Activated CD4-positive, alpha-beta memory T cell treated with anti-CD3 and anti-CD28 coated beads for 36 hours (primary cell): ENCODE results near the gene ARF1. TPM values are rescaled to one million over a fixed set of nuclear protein-coding genes. Genes with fewer than 3 reads are reported as not detected.
"Not testable (repeated sequence)": the region's sequence is repeated elsewhere in the genome, so short reads cannot be mapped to it uniquely, and the experiment has no call there.

ENCODE experiments used
- CTCF ChIA-PET: fragments of 350-600 bp; sonication (Branson Sonifier 250); formaldehyde crosslinking; loops from one replicate; lab custom pipeline; 2021; ENCODE audit warnings: antibody characterized with exemption, inconsistent platforms; lab: Charles Lee
- POLR2A ChIA-PET: fragments of 350-600 bp; sonication (Branson Sonifier 250); formaldehyde crosslinking; loops from one replicate; lab custom pipeline; 2021; ENCODE audit warnings: antibody characterized with exemption; lab: Charles Lee
- DNase-seq: peaks from one replicate; pipeline ENCODE4 v3.0.0-alpha.2; 2020
- H3K27ac Mint-ChIP-seq: one replicate; pipeline ENCODE4 v1.8.0; 2021; ENCODE audit warnings: mixed read lengths
- H3K27me3 Mint-ChIP-seq: one replicate; pipeline ENCODE4 v1.8.0; 2021; ENCODE audit warnings: mixed read lengths
- H3K36me3 Mint-ChIP-seq: one replicate; pipeline ENCODE4 v1.8.0; 2021; ENCODE audit warnings: mixed read lengths
- H3K4me1 Mint-ChIP-seq: one replicate; pipeline ENCODE4 v1.8.0; 2021; ENCODE audit warnings: low read depth, mixed read lengths
- H3K4me3 Mint-ChIP-seq: one replicate; pipeline ENCODE4 v1.8.0; 2021; ENCODE audit warnings: mild to moderate bottlenecking, mixed read lengths
- H3K9me3 Mint-ChIP-seq: one replicate; pipeline ENCODE4 v1.8.0; 2021; ENCODE audit warnings: mixed read lengths
- intact Hi-C: fragments of 100-400 bp; cut with micrococcal nuclease; formaldehyde crosslinking; loops from one replicate; pipeline ENCODE4 v1.15.1; 2023
- total RNA-seq, 2 experiments: library from RNA; stranded (reverse); gene quantifications; one replicate each; pipeline ENCODE4 v1.2.3, GENCODE V29; 2021

ARF1 gene
- total RNA-seq, 2 experiments from 2014 or later = 346 to 355 TPM

DNA sequence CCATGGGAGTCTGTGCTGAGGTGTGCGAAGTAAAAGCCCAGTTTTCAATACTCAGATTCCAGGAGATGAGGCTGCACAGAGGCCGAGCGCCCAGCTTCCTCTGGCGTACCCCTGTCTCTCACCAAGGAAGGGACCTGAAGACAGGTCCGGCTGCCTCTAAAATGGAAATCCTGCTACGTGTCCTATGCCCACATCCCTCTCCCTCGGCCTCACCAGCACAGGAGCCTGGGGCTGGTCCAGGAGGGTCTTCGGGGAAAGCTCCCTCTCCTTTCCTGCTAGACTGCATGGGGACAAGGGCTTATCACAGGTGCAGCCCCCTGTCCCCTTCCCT, 26.2 kb downstream of the ARF1 start:
- Mint-ChIP-seq H3K36me3 (peaks cover 10% of the 10 kb centered on the region), H3K27me3 (no peaks in the 10 kb centered on the region), H3K9me3 (no peaks in the 10 kb centered on the region), H3K4me3 (peak overlapping the region; percentile 89), H3K4me1 (peaks cover 31% of the 10 kb centered on the region), H3K27ac (peak overlapping the region; percentile 84)
- no peak for DNase-seq
- ChIA-PET POLR2A (interaction anchor here (1.1 to 1.4 kb wide), 2 partner anchors 26 to 32 kb away, joined by 4 read pairs; partner anchors contain the start of genes ARF1 and GUK1), CTCF (no interaction called here)
- intact Hi-C loops = loop anchor here (1.0 kb wide), 3 partner anchors 26 to 58 kb away; partner anchors contain the start of genes ARF1 and GUK1

- peak within 1 kb of the TSS; percentile 84 for H3K27ac Mint-ChIP-seq
- CTCF ChIA-PET = interaction anchor here (0.6 to 1.4 kb wide), 4 partner anchors 22 to 110 kb away, joined by 3 to 11 read pairs (median 3); no protein-coding TSS in a partner anchor
- H3K4me3 Mint-ChIP-seq = peak within 1 kb of the TSS; percentile 89
- no peaks in the 10 kb centered on the region for H3K27me3 Mint-ChIP-seq
- POLR2A ChIA-PET = interaction anchor here (1.1 to 1.4 kb wide), 4 partner anchors 27 to 355 kb away, joined by 3 to 4 read pairs (median 3); partner anchors contain the start of gene ARF1
- H3K4me1 Mint-ChIP-seq = peaks cover 25% of the 10 kb centered on the region
- peaks cover 10% of the 10 kb centered on the region for H3K36me3 Mint-ChIP-seq
- intact Hi-C loops = loop anchor here (1.0 kb wide), 3 partner anchors 27 to 57 kb away; partner anchors contain the start of genes ARF1 and GUK1
- peak; percentile 99 for DNase-seq
- H3K9me3 Mint-ChIP-seq = no peaks in the 10 kb centered on the region
Measured at GRCh38 chr1:228109073-228109961, 26.8 kb downstream of the ARF1 start, which contains the start of gene MRPL55. Gene MRPL55 (minus strand): TSS chr1:228109299. CDS start chr1:228108260, 1,039 bp downstream.

DNA sequence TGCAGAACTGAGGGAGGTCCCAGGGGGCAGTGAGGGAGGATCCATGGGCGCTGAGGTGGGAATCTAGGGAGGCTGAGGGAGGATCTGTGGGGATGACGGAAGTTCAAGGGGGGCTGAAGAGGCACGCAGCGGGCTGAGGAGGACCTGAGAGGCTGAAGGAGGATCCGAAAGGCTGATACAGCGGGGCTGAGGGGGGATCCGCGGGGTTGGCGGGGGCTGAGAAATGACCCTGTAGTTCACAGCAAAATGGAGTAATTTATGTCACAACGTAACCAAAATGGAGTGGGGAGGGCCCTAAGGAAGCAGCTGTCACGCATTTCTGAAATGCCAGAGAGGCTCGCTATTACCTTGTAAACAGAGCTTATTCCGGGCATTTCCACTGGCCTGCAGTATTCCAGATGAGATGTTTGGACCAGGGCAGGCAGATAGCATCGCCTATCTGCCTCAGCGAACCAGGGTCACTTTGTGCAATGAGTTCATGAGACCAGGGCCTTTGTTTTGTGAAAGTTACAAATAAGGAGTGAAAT, 27.5 kb downstream of the ARF1 start:
- CTCF ChIA-PET = interaction anchor here (0.6 to 1.4 kb wide), 4 partner anchors 21 to 110 kb away, joined by 3 to 11 read pairs (median 3); no protein-coding TSS in a partner anchor
- H3K27me3 Mint-ChIP-seq = no peaks in the 10 kb centered on the region
- no peaks in the 10 kb centered on the region for H3K9me3 Mint-ChIP-seq
- POLR2A ChIA-PET = interaction anchor here (1.1 to 1.4 kb wide), 4 partner anchors 28 to 354 kb away, joined by 3 to 4 read pairs (median 3); partner anchors contain the start of gene ARF1
- intact Hi-C loops = loop anchor here (1.0 kb wide), 3 partner anchors 28 to 56 kb away; partner anchors contain the start of genes ARF1 and GUK1
- peak overlapping the region; percentile 89 for H3K4me3 Mint-ChIP-seq
- H3K27ac Mint-ChIP-seq = peak overlapping the region; percentile 84
- peaks cover 10% of the 10 kb centered on the region for H3K36me3 Mint-ChIP-seq
- peaks cover 22% of the 10 kb centered on the region for H3K4me1 Mint-ChIP-seq
- DNase-seq = no peak

GRCh38 chr1:228110556-228110955, 28.0 kb downstream of the ARF1 start:
- no peaks in the 10 kb centered on the region for H3K27me3 Mint-ChIP-seq
- intact Hi-C loops = no loop called here
- peaks cover 10% of the 10 kb centered on the region for H3K36me3 Mint-ChIP-seq
- no peak overlapping the region for H3K27ac Mint-ChIP-seq
- H3K4me1 Mint-ChIP-seq = peaks cover 22% of the 10 kb centered on the region
- no peaks in the 10 kb centered on the region for H3K9me3 Mint-ChIP-seq
- H3K4me3 Mint-ChIP-seq = peak overlapping the region; percentile 12
- POLR2A ChIA-PET = interaction anchor here (1.2 kb wide), 1 partner anchor 29 kb away, joined by 3 read pairs; no protein-coding TSS in a partner anchor
- CTCF ChIA-PET = interaction anchor here (1.1 to 1.4 kb wide), 3 partner anchors 20 to 111 kb away, joined by 3 to 11 read pairs (median 3); no protein-coding TSS in a partner anchor
- no peak for DNase-seq

- DNase-seq, intact Hi-C loops, H3K27me3 Mint-ChIP-seq, H3K9me3 Mint-ChIP-seq, H3K36me3 Mint-ChIP-seq, H3K4me3 Mint-ChIP-seq, POLR2A ChIA-PET, H3K27ac Mint-ChIP-seq: not testable (repeated sequence)
- CTCF ChIA-PET = interaction anchor here (1.2 kb wide), 1 partner anchor 56 kb away, joined by 3 read pairs; no protein-coding TSS in a partner anchor
- peaks cover 22% of the 10 kb centered on the region for H3K4me1 Mint-ChIP-seq
Measured at GRCh38 chr1:228111315-228111714, 28.8 kb downstream of the ARF1 start.

GRCh38 chr1:228112167-228112566, 29.7 kb downstream of the ARF1 start:
- DNase-seq = no peak
- CTCF ChIA-PET = interaction anchor here (1.4 kb wide), 1 partner anchor 19 kb away, joined by 5 read pairs; no protein-coding TSS in a partner anchor
- Mint-ChIP-seq H3K27ac (no peak overlapping the region), H3K4me1 (peaks cover 22% of the 10 kb centered on the region), H3K9me3 (no peaks in the 10 kb centered on the region), H3K27me3 (no peaks in the 10 kb centered on the region), H3K36me3 (peaks cover 3% of the 10 kb centered on the region), H3K4me3 (no peak overlapping the region)
- intact Hi-C loops = no loop called here
- POLR2A ChIA-PET = no interaction called here

DNA sequence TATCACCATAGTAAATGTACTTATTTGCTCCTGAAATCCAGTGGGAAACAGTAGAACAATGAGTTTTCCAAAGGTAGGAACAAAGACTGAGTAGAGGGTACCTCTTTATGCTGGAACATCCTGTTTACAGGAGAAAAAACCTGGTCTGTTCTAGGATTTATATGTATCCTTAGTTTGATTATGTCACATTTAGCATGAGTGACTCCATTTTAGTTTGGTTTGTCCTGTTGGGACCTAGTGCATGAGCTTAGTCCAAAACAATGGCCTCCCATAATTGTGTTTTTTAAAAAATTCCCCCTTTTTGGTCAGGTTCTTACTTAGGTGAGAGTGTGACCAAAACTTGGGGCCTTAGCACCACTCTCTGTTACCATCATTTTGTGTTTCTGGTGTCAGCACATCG, 30.1 kb downstream of the ARF1 start:
- Mint-ChIP-seq H3K27me3 (no peaks in the 10 kb centered on the region), H3K36me3 (peaks cover 2% of the 10 kb centered on the region), H3K4me3 (no peak overlapping the region), H3K27ac (no peak overlapping the region), H3K4me1 (peaks cover 19% of the 10 kb centered on the region), H3K9me3 (no peaks in the 10 kb centered on the region)
- no peak for DNase-seq
- POLR2A ChIA-PET = no interaction called here
- CTCF ChIA-PET = interaction anchor here (1.4 kb wide), 1 partner anchor 18 kb away, joined by 5 read pairs; no protein-coding TSS in a partner anchor
- intact Hi-C loops = no loop called here

- POLR2A ChIA-PET = no interaction called here
- intact Hi-C loops = no loop called here
- peaks cover 4% of the 10 kb centered on the region for H3K4me1 Mint-ChIP-seq
- H3K4me3 Mint-ChIP-seq = no peak overlapping the region
- CTCF ChIA-PET = interaction anchor here (1.5 to 2.3 kb wide), 2 partner anchors 16 to 115 kb away, joined by 3 to 5 read pairs; no protein-coding TSS in a partner anchor
- peaks cover 3% of the 10 kb centered on the region for H3K36me3 Mint-ChIP-seq
- DNase-seq = no peak
- H3K27ac Mint-ChIP-seq = no peak overlapping the region
- peaks cover 4% of the 10 kb centered on the region for H3K9me3 Mint-ChIP-seq
- H3K27me3 Mint-ChIP-seq = no peaks in the 10 kb centered on the region
Measured at GRCh38 chr1:228114827-228115226, 32.3 kb downstream of the ARF1 start.

DNA sequence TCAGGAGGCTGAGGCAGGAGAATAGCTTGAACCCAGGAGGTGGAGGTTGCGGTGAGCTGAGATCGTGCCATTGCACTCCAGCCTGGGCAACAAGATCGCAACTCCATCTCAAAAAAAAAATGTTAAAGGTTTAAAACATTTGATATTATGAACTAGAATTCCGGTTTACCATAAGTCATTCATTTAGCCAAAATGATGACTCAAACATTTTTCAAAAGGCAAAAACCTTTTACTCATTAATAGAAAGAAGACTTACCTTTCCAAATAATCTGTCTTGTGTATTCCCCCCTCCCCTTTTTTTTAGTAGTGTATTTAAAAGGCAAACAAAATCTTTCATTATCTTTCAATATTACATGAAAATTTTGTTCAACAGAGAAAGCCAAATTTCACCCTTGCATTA, 34.8 kb downstream of the ARF1 start:
- Mint-ChIP-seq H3K27ac (no peak overlapping the region), H3K4me1 (no peaks in the 10 kb centered on the region), H3K9me3 (peaks cover 4% of the 10 kb centered on the region), H3K27me3 (no peaks in the 10 kb centered on the region), H3K4me3 (no peak overlapping the region), H3K36me3 (peaks cover 3% of the 10 kb centered on the region)
- POLR2A ChIA-PET = no interaction called here
- DNase-seq = no peak
- CTCF ChIA-PET = no interaction called here
- intact Hi-C loops = no loop called here

DNA sequence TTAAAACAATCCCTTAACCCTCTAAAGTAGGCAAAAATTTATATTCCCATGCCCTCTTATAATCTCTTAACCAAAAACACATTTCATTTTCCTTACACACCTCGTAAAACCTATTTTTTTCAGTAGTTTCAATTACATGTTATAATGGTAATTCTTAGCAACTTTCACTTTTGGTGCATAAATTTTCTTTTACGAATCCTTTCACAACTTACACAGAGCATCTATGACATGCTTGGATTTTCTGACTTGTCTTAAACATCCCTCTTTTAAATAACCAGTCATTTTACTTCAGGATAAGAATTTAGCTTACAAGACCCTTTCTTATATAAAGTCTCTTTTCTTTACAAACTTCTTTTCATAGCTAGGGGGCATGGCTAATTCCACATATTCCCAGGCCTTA, 35.5 kb downstream of the ARF1 start:
- Mint-ChIP-seq H3K4me3 (no peak overlapping the region), H3K27me3 (no peaks in the 10 kb centered on the region), H3K36me3 (peaks cover 3% of the 10 kb centered on the region), H3K27ac (no peak overlapping the region), H3K4me1 (no peaks in the 10 kb centered on the region), H3K9me3 (peaks cover 4% of the 10 kb centered on the region)
- no peak for DNase-seq
- intact Hi-C loops = no loop called here
- POLR2A ChIA-PET = no interaction called here
- CTCF ChIA-PET = interaction anchor here (1.3 kb wide), 1 partner anchor 13 kb away, joined by 5 read pairs; no protein-coding TSS in a partner anchor

DNA sequence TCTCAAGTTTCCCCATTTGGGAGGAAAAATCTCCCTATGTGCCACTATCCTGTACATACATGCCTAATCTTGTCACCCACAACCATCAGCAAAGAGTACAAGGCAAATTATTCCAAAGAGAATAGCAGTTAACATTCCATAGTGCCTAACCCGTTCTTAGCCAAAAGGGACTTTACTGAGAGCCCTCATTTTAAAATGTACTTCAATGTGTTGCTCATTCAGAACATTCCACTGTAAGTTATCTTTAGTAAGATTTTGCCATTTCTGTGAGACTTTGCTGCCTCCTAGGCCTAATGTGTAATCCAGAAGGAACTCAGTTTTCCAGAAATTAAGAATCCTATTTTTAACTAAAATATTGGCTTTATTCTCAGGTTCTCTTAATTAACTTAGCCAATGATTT, 37.8 kb downstream of the ARF1 start:
- intact Hi-C loops = no loop called here
- H3K4me3 Mint-ChIP-seq = no peak overlapping the region
- POLR2A ChIA-PET = no interaction called here
- no peak overlapping the region for H3K27ac Mint-ChIP-seq
- CTCF ChIA-PET = no interaction called here
- no peak for DNase-seq
- no peaks in the 10 kb centered on the region for H3K27me3 Mint-ChIP-seq
- peaks cover 3% of the 10 kb centered on the region for H3K36me3 Mint-ChIP-seq
- no peaks in the 10 kb centered on the region for H3K4me1 Mint-ChIP-seq
- peaks cover 4% of the 10 kb centered on the region for H3K9me3 Mint-ChIP-seq
